Endothelial cell of umbilical vein (primary cell): ENCODE data around the gene E2F2. TPM values are rescaled to one million over a fixed set of nuclear protein-coding genes. Genes with fewer than 3 reads are reported as not detected.

Experiments used
- BruUV-seq: library from RNA; stranded (reverse); fragments of 400-500 nt; replicated peaks from 2 replicates; lab custom pipeline; 2021; lab: Mats Ljungman, UMichigan
- CTCF ChIA-PET: fragments of 300-600, 350-600 bp; sonication (Branson Sonifier 250); formaldehyde crosslinking; loops from one replicate; lab custom pipeline; 2021; ENCODE audit warnings: antibody characterized with exemption, inconsistent platforms; lab: Charles Lee
- POLR2A ChIA-PET: fragments of 300-600, 350-600 bp; sonication (Branson Sonifier 250); formaldehyde crosslinking; loops from one replicate; lab custom pipeline; 2021; ENCODE audit warnings: antibody characterized with exemption, inconsistent platforms; lab: Charles Lee
- DNase-seq: peaks from one replicate; pipeline ENCODE4 v3.0.0-alpha.2; 2011; ENCODE audit warnings: low read depth, low spot score
- FAIRE-seq: peaks from 2 replicates; lab custom pipeline; 2011; peaks lifted over from hg19 to GRCh38; lab: Jason Lieb, UNC
- H2AFZ ChIP-seq: 2 replicates; pipeline ENCODE4 v1.6.0; 2012; ENCODE audit warnings: low read depth, low read length, control low read depth, inconsistent platforms
- H3K27ac ChIP-seq: 2 replicates; pipeline ENCODE4 v1.5.1; 2011; ENCODE audit warnings: low read depth, mild to moderate bottlenecking, control low read depth, low read length, moderate library complexity; ENCODE audit not compliant: insufficient read depth
- H3K27me3 ChIP-seq, 2 experiments: 2 replicates each; pipeline versions ENCODE4 v1.6.0 to v1.6.1; 2011; ENCODE audit warnings: low read length in 2 of 2, mixed read lengths in 1 of 2; ENCODE audit not compliant: control insufficient read depth in 2 of 2, insufficient read depth in 2 of 2
- H3K36me3 ChIP-seq, 2 experiments: 2 replicates in 1 of 2; 3 replicates in 1 of 2; pipeline ENCODE4 v1.5.1; 2011; ENCODE audit warnings: low read length in 2 of 2, mild to moderate bottlenecking in 1 of 2, moderate library complexity in 1 of 2; ENCODE audit not compliant: control insufficient read depth in 2 of 2, insufficient read depth in 2 of 2; ENCODE audit errors: extremely low read depth in 1 of 2
- H3K4me1 ChIP-seq: 3 replicates; pipeline ENCODE4 v1.5.1; 2011; ENCODE audit warnings: mild to moderate bottlenecking, low read length; ENCODE audit not compliant: control insufficient read depth, insufficient read depth; ENCODE audit errors: extremely low read depth
- H3K4me2 ChIP-seq: 2 replicates; pipeline ENCODE4 v1.6.1; 2011; ENCODE audit warnings: low read length, control low read depth, mixed read lengths; ENCODE audit not compliant: insufficient read depth
- H3K4me3 ChIP-seq, 3 experiments: fragments of 200-600 bp in 1 of 3; sonication (generic), shearing (Covaris generic) in 1 of 3; replicated peaks in 1 of 3; 2 replicates each; pipeline ENCODE4 v1.5.1; 2011 to 2016; ENCODE audit warnings: control low read depth in 3 of 3, low read length in 3 of 3, mild to moderate bottlenecking in 2 of 3, inconsistent platforms in 1 of 3, low read depth in 1 of 3, moderate library complexity in 1 of 3; ENCODE audit not compliant: insufficient read depth in 1 of 3
- H3K79me2 ChIP-seq: 2 replicates; pipeline ENCODE4 v1.6.0; 2012; ENCODE audit warnings: low read length, inconsistent platforms; ENCODE audit not compliant: control insufficient read depth, insufficient read depth
- H3K9ac ChIP-seq: replicated peaks from 2 replicates; pipeline ENCODE3; 2011; ENCODE audit warnings: low read length, control low read depth; ENCODE audit not compliant: insufficient read depth; ENCODE audit errors: extremely low read depth
- H3K9me1 ChIP-seq: replicated peaks from 3 replicates; pipeline ENCODE4 v1.6.0; 2011; ENCODE audit warnings: mild to moderate bottlenecking, low read length; ENCODE audit not compliant: control insufficient read depth, insufficient read depth; ENCODE audit errors: extremely low read depth
- H3K9me3 ChIP-seq: replicated peaks from 2 replicates; pipeline ENCODE4 v1.5.1; 2012; ENCODE audit warnings: low read length, inconsistent platforms; ENCODE audit not compliant: control insufficient read depth, insufficient read depth
- H4K20me1 ChIP-seq: replicated peaks from 2 replicates; pipeline ENCODE3; 2011; ENCODE audit warnings: mild to moderate bottlenecking, low read length; ENCODE audit not compliant: control insufficient read depth, insufficient read depth; ENCODE audit errors: extremely low read depth
- EZH2 ChIP-seq: IDR thresholded peaks from 2 replicates; pipeline ENCODE4 v1.6.1; 2012; ENCODE audit warnings: borderline replicate concordance, low read depth, mild to moderate bottlenecking, moderate library complexity, low read length, inconsistent platforms; ENCODE audit not compliant: severe bottlenecking
- FOS ChIP-seq: IDR thresholded peaks from 2 replicates; pipeline ENCODE4 v1.6.1; 2011; ENCODE audit warnings: mild to moderate bottlenecking, low read length, moderate library complexity, borderline replicate concordance; ENCODE audit not compliant: insufficient read depth
- GATA2 ChIP-seq: IDR thresholded peaks from 2 replicates; pipeline ENCODE4 v1.7.0; 2011; ENCODE audit warnings: low read depth, mild to moderate bottlenecking, moderate library complexity, mixed read lengths, low read length; ENCODE audit not compliant: insufficient read length, insufficient read depth
- JUN ChIP-seq: IDR thresholded peaks from 2 replicates; pipeline ENCODE4 v1.6.1; 2011; ENCODE audit warnings: borderline replicate concordance, low read depth; ENCODE audit not compliant: insufficient read length, insufficient read depth
- MYC ChIP-seq: IDR thresholded peaks from one replicate; pipeline ENCODE4 v1.6.1; 2011; ENCODE audit warnings: mild to moderate bottlenecking, low read depth, low read length
- POLR2A ChIP-seq: IDR thresholded peaks from 2 replicates; pipeline ENCODE4 v1.6.1; 2012; ENCODE audit warnings: low read depth, mild to moderate bottlenecking, control low read depth, low read length
- POLR2AphosphoS5 ChIP-seq: IDR thresholded peaks from 2 replicates; pipeline ENCODE4 v1.6.1; 2012; ENCODE audit warnings: low read depth, mild to moderate bottlenecking, control low read depth, low read length, moderate library complexity; ENCODE audit not compliant: insufficient read depth
- dilution Hi-C: fragments of 300-500 bp; cut with MboI; formaldehyde crosslinking; loops from one replicate; pipeline ENCODE4 v1.15.0; 2019; ENCODE audit warnings: low sequenced_read_pairs; ENCODE audit not compliant: extremely low pct_ligation_motif_present
- intact Hi-C: fragments of 100-400 bp; cut with micrococcal nuclease; formaldehyde crosslinking; loops from one replicate; pipeline ENCODE4 v1.10.0; 2022
- polyA plus RNA-seq, 4 experiments: library from polyadenylated mRNA; depleted of rRNA in 3 of 4; stranded (reverse) in 3 of 4; unstranded in 1 of 4; fragments of >200 nt; gene quantifications; 2 replicates each; pipeline versions ENCODE4 v1.2.1 to v1.2.3, GENCODE V29; 2011 to 2012; ENCODE audit warnings: missing spikeins in 1 of 4
- total RNA-seq: library from RNA; stranded (reverse); gene quantifications from 2 replicates; pipeline ENCODE4 v1.2.3, GENCODE V29; 2021
- TF ChIP-seq, protein P1 (sequence below), 2 donors: IDR thresholded peaks; 1 replicate in 1 of 2; 2 replicates in 1 of 2; pipeline ENCODE4 v1.5.1; 2011; ENCODE audit warnings: low read length in 2 of 2, mild to moderate bottlenecking in 2 of 2, moderate library complexity in 2 of 2, control low read depth in 1 of 2, inconsistent platforms in 1 of 2, low read depth in 1 of 2; ENCODE audit not compliant: insufficient read depth in 1 of 2; ENCODE audit errors: extremely low read depth in 1 of 2
- TF ChIP-seq, protein P2 (sequence below): IDR thresholded peaks from 2 replicates; pipeline ENCODE4 v1.6.1; 2011; ENCODE audit not compliant: insufficient read depth, insufficient read length

E2F2 gene
- total and polyA plus RNA-seq, 2 donors (not counting 3 experiments of a cell fraction or from before 2014, with no cell fraction given): 1.1 to 5.6 TPM

GRCh38 chr1:23497777-23498439 is 33.1 kb downstream of the E2F2 start:
- no peak for DNase-seq
- no TSS peak for BruUV-seq
- no peaks in the 10 kb centered on the region for H3K9me3 ChIP-seq
- H4K20me1 ChIP-seq: no peaks in the 10 kb centered on the region
- no peak overlapping the region for H3K27ac ChIP-seq
- dilution Hi-C loops: no loop called here
- no peaks in the 10 kb centered on the region for H3K27me3 ChIP-seq
- FAIRE-seq: peak; percentile 72
- no peaks in the 10 kb centered on the region for H3K4me1 ChIP-seq
- no peaks in the 10 kb centered on the region for H3K36me3 ChIP-seq
- ChIA-PET CTCF (interaction anchor here (0.7 to 8.3 kb wide), 50 partner anchors 9 to 579 kb away, joined by 3 to 287 read pairs (median 5); partner anchors contain the start of genes ASAP3, E2F2, ELOA and HNRNPR), POLR2A (interaction anchor here (0.6 kb wide), 1 partner anchor 15 kb away, joined by 4 read pairs; no protein-coding TSS in a partner anchor)
- TF ChIP-seq, protein P1, sequence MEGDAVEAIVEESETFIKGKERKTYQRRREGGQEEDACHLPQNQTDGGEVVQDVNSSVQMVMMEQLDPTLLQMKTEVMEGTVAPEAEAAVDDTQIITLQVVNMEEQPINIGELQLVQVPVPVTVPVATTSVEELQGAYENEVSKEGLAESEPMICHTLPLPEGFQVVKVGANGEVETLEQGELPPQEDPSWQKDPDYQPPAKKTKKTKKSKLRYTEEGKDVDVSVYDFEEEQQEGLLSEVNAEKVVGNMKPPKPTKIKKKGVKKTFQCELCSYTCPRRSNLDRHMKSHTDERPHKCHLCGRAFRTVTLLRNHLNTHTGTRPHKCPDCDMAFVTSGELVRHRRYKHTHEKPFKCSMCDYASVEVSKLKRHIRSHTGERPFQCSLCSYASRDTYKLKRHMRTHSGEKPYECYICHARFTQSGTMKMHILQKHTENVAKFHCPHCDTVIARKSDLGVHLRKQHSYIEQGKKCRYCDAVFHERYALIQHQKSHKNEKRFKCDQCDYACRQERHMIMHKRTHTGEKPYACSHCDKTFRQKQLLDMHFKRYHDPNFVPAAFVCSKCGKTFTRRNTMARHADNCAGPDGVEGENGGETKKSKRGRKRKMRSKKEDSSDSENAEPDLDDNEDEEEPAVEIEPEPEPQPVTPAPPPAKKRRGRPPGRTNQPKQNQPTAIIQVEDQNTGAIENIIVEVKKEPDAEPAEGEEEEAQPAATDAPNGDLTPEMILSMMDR (IDR thresholded peaks at IDR 0.05; ENCODE audit: extremely low read depth in 1 of 2, insufficient read depth in 1 of 2, low read depth in 1 of 2, low read length in 2 of 2): no peak
- TF ChIP-seq MYC (no peak), EZH2 (no peak), POLR2AphosphoS5 (no peak), GATA2 (no peak), FOS (no peak), JUN (no peak), POLR2A (no peak)
- TF ChIP-seq, protein P2, sequence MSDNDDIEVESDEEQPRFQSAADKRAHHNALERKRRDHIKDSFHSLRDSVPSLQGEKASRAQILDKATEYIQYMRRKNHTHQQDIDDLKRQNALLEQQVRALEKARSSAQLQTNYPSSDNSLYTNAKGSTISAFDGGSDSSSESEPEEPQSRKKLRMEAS: no peak
- H3K9ac ChIP-seq: no peak overlapping the region
- H3K9me1 ChIP-seq: no peaks in the 10 kb centered on the region
- H3K4me2 ChIP-seq: no peak overlapping the region
- intact Hi-C loops: loop anchor here (1.0 kb wide), 4 partner anchors 41 to 522 kb away; no protein-coding TSS in a partner anchor
- H2AFZ ChIP-seq: peak overlapping the region; percentile 82
- H3K4me3 ChIP-seq: no peak overlapping the region
- no peaks in the 10 kb centered on the region for H3K79me2 ChIP-seq
